ENCODE measurements around the gene EGR4. TPM values are rescaled to one million over a fixed set of nuclear protein-coding genes. Genes with fewer than 3 reads are reported as not detected.

Gene EGR4
- polyA plus RNA-seq, 3 donors, result 0.12 to 0.15 TPM; not detected in 1

- 58% methylated on average over 2 of the region's 3 CpGs for WGBS (ENCODE audit: insufficient coverage)
- Mint-ChIP-seq H3K9me3 (peaks cover 0 to 3% (median 0%) of the 10 kb centered on the region in 7 donors), H3K36me3 (no peaks in the 10 kb centered on the region), H3K4me1 (no peaks in the 10 kb centered on the region), H3K27ac (no peak overlapping the region), H3K27me3 (ENCODE audit: low read depth in 3 of 3) (peaks cover 30 to 37% (median 34%) of the 10 kb centered on the region in 3 donors), H3K4me3 (no peak overlapping the region)
- no peak overlapping the region for H3K4me3 ChIP-seq (replicated peaks in 1 of 3; ENCODE audit: low read depth in 2 of 3, low read length in 3 of 3)
- intact Hi-C loops (cut with micrococcal nuclease), result no loop called here
- H2AFZ ChIP-seq (ENCODE audit: insufficient read depth, low read depth, low read length, poor library complexity, severe bottlenecking), result no peak overlapping the region
- no peak overlapping the region for H3K27ac ChIP-seq (ENCODE audit: low read depth in 1 of 2, low read length in 2 of 2)
- H3K27me3 ChIP-seq (ENCODE audit: control insufficient read depth in 2 of 2, insufficient read depth in 2 of 2, low read length in 2 of 2), result peaks cover 26 to 38% of the 10 kb centered on the region in 2 donors
- TF ChIP-seq CTCF (IDR thresholded peaks at IDR 0.05), result no peak
- H4K20me1 ChIP-seq (ENCODE audit: insufficient read depth, low read length), result no peaks in the 10 kb centered on the region
- DNase-seq, result no peak
- no peaks in the 10 kb centered on the region for H3K9me3 ChIP-seq (replicated peaks in 1 of 2; ENCODE audit: control insufficient read depth in 1 of 2, insufficient read depth in 1 of 2, low read length in 2 of 2)
- no peak overlapping the region for H3K9ac ChIP-seq (ENCODE audit: insufficient read depth, low read length, poor library complexity, severe bottlenecking)
- no peaks in the 10 kb centered on the region for H3K79me2 ChIP-seq (ENCODE audit: insufficient read depth, low read length)
- H3K36me3 ChIP-seq (replicated peaks in 1 of 2; ENCODE audit: control insufficient read depth in 1 of 2, insufficient read depth in 2 of 2, low read length in 2 of 2), result no peaks in the 10 kb centered on the region
- H3K4me1 ChIP-seq (ENCODE audit: control insufficient read depth in 1 of 2, insufficient read depth in 2 of 2, low read length in 2 of 2), result no peaks in the 10 kb centered on the region
- H3K4me2 ChIP-seq (replicated peaks; ENCODE audit: extremely low read depth, low read length, poor library complexity, severe bottlenecking), result no peak overlapping the region
Observed at GRCh38 chr2:73300926-73301325, 7.6 kb upstream of the EGR4 start.

DNA sequence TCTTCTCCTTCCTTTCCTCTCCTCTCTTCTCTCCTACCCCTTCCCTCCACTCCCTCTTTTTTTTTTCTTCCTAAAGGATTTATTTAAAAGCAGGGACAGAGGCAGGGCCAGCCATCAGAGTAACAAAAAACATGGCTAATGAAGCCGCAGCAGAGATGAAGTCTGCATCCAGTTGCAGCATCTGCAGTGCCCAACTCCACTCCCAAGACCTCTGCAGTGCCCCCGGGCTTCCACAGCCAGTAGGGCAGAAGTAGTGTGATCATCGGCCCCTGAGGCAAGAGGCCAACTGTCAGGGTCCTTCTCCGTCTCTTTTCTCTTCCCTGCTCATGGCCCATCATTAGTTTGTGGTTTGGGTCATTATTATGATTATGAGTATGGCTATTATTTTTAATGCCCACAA lies 4.2 kb upstream of the EGR4 start:
- Mint-ChIP-seq H3K9me3 (peaks cover 0 to 19% (median 8%) of the 10 kb centered on the region in 7 donors), H3K4me1 (peaks cover 6% of the 10 kb centered on the region), H3K27me3 (ENCODE audit: low read depth in 3 of 3) (peaks cover 55 to 62% (median 59%) of the 10 kb centered on the region in 3 donors), H3K27ac (peak overlapping the region in 1 of 7 donors; percentile 70), H3K36me3 (no peaks in the 10 kb centered on the region), H3K4me3 (peak overlapping the region in 1 of 2 donors; percentile 17)
- no peaks in the 10 kb centered on the region for H3K79me2 ChIP-seq (ENCODE audit: insufficient read depth, low read length)
- H3K4me3 ChIP-seq (replicated peaks in 1 of 3; ENCODE audit: low read depth in 2 of 3, low read length in 3 of 3), result no peak overlapping the region
- H4K20me1 ChIP-seq (ENCODE audit: insufficient read depth, low read length), result no peaks in the 10 kb centered on the region
- WGBS (ENCODE audit: insufficient coverage), result 44% methylated on average over 2 of the region's 4 CpGs
- H3K9ac ChIP-seq (ENCODE audit: insufficient read depth, low read length, poor library complexity, severe bottlenecking), result no peak overlapping the region
- no peak for DNase-seq
- H3K36me3 ChIP-seq (replicated peaks in 1 of 2; ENCODE audit: control insufficient read depth in 1 of 2, insufficient read depth in 2 of 2, low read length in 2 of 2), result no peaks in the 10 kb centered on the region
- H3K4me1 ChIP-seq (ENCODE audit: control insufficient read depth in 1 of 2, insufficient read depth in 2 of 2, low read length in 2 of 2), result peaks cover 4 to 13% of the 10 kb centered on the region in 2 donors
- no peak overlapping the region for H3K27ac ChIP-seq (ENCODE audit: low read depth in 1 of 2, low read length in 2 of 2)
- H3K27me3 ChIP-seq (ENCODE audit: control insufficient read depth in 2 of 2, insufficient read depth in 2 of 2, low read length in 2 of 2), result peaks cover 53 to 61% of the 10 kb centered on the region in 2 donors
- no peak overlapping the region for H3K4me2 ChIP-seq (replicated peaks; ENCODE audit: extremely low read depth, low read length, poor library complexity, severe bottlenecking)
- H2AFZ ChIP-seq (ENCODE audit: insufficient read depth, low read depth, low read length, poor library complexity, severe bottlenecking), result no peak overlapping the region
- no peak for TF ChIP-seq CTCF (IDR thresholded peaks at IDR 0.05)
- intact Hi-C loops (cut with micrococcal nuclease), result no loop called here
- peaks cover 0 to 10% of the 10 kb centered on the region in 2 donors for H3K9me3 ChIP-seq (replicated peaks in 1 of 2; ENCODE audit: control insufficient read depth in 1 of 2, insufficient read depth in 1 of 2, low read length in 2 of 2)
